ENCODE measurements around the gene FOXK1. TPM values are rescaled to one million over a fixed set of nuclear protein-coding genes. Genes with fewer than 3 reads are reported as not detected.

The FOXK1 gene
- total RNA-seq (2022; extraction: Qiagen RNA extraction; ENCODE audit: low read depth), result 10.4 to 14.3 TPM (median 11.3 TPM) in 5 replicates

GRCh38 chr7:4681886-4682620, at the start of gene FOXK1:
TSS of gene FOXK1 (plus strand) at chr7:4682295. CDS start at chr7:4682309, 14 bp downstream.

GRCh38 chr7:4775250-4775847, 93.3 kb downstream of the FOXK1 start, which contains the start of gene AP5Z1:
TSS of gene AP5Z1 (plus strand) at chr7:4775623. CDS start at chr7:4775716, 93 bp downstream.

Other genes with a start within 250 kb of the FOXK1 start
- gene AP5Z1, start 93.3 kb downstream of the FOXK1 start, total RNA-seq (2022; extraction: Qiagen RNA extraction; ENCODE audit: low read depth), result 21.7 to 37.8 TPM (median 32.3 TPM) in 5 replicates
- gene PAPOLB, start 179.7 kb downstream of the FOXK1 start, total RNA-seq (2022; extraction: Qiagen RNA extraction; ENCODE audit: low read depth), result not detected in 5 replicates
- gene RADIL, start 201.4 kb downstream of the FOXK1 start, total RNA-seq (2022; extraction: Qiagen RNA extraction; ENCODE audit: low read depth), result 0.98 to 2.7 TPM (median 1.9 TPM) in 5 replicates

Measured in A549 treated with RU486 at 1 μM for 4 hours (cell line).